CD4-positive, alpha-beta T cell treated with Interleukin-15 for 4 hours (primary cell): ENCODE measurements around the gene SHROOM2.
A peak's percentile ranks its signal among the peaks of the same experiment; 100 is the strongest.

Source experiments
- DNase-seq: peaks from one replicate; pipeline ENCODE4 v3.0.0-alpha.2; 2020; ENCODE audit warnings: low spot score

Gene SHROOM2

GRCh38 chrX:9866633-9867032, 80.4 kb downstream of the SHROOM2 start:
- no peak for DNase-seq

DNA sequence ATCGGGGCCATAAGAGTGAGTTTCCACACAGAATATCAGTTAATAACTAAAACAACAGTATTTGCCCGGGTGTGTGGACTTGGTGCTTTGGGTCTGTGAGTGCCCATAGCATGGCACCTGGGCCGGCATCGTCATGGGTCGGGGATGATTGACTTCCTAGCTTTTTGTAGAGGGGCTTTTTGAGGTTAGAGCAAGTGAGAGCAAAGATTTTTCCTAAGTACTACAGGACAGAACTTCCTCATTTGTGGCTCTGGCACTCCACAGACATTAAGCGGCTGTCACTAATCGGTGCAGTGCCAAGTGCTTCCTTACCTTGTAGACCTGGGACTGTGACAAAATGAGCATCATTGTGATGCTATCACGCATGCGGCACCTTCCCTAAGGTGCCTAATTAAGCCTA, 81.0 kb downstream of the SHROOM2 start:
- no peak for DNase-seq

DNA sequence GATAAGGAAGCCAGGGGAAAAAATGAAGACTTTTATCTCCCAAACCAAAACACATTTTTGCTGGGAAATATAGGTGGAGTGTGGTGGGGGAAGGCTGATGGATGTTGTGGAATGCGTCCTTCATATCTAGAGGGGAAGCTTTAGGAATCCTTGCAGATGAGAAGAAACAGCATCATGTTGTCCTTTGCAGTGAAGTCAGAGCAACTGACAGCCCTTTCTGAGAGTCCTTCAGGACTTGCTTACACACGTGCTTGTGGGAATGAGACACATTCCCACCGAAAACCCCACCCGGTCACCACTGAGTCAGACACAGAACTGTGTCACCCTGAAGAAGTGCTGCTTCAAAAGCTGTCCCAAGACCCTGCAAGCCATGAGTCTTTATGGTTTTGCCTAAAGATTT, 81.5 kb downstream of the SHROOM2 start:
- DNase-seq, result no peak

DNA sequence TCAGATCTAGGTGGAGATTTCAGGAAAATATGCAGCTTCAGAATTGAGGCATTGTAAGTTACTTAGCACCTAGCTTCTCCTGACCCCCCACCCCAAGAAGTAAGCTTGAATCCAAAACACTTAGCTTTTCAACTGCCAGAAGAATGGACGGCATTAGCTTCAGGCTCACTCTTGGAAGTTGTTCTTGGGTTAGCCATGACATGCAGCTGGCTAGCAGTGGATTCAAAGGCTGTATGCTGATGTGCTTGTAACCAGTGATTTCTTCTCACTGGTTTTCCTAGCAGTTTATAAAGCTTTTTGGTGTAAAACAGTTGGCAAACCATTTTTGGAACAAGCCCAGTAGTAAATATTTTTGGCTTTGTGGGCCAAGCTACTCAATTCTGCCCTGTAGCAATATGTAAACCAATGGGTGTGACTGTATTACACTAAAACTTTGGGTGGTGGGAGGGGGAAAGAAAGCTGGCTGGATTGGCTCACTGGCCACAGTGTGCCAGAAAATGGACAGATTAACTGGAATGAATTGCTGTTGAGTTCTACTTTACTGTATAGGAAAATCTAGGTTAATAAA, 85.6 kb downstream of the SHROOM2 start:
- DNase-seq, result no peak

DNA sequence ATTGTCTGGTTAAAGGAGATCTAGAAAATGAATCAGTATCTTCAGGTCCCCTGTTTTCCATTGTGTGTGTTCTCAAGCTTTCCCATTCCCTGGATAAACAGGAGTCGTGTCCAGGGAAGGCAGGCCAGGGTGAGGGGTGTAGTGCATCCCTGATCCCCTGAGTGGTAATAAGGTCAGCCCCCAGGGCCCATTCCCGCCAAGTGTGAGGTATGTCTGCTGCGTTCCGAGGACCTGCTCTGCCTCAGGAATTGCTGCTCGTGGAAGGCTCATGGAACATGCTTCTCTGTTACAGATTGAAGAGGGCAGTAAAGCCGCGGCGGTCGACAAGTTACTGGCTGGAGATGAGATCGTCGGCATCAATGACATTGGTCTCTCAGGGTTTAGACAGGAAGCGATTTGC, 87.1 kb downstream of the SHROOM2 start:
- DNase-seq, result no peak

GRCh38 chrX:9873952-9874351, 87.7 kb downstream of the SHROOM2 start:
- DNase-seq, result peak; percentile 22

- no peak for DNase-seq
These were observed 88.3 kb downstream of the SHROOM2 start for GRCh38 chrX:9874483-9874882.

- DNase-seq, result no peak
These were observed 89.6 kb downstream of the SHROOM2 start for GRCh38 chrX:9875801-9876200.

- no peak for DNase-seq
These were observed 90.0 kb downstream of the SHROOM2 start for GRCh38 chrX:9876201-9876600.

DNA sequence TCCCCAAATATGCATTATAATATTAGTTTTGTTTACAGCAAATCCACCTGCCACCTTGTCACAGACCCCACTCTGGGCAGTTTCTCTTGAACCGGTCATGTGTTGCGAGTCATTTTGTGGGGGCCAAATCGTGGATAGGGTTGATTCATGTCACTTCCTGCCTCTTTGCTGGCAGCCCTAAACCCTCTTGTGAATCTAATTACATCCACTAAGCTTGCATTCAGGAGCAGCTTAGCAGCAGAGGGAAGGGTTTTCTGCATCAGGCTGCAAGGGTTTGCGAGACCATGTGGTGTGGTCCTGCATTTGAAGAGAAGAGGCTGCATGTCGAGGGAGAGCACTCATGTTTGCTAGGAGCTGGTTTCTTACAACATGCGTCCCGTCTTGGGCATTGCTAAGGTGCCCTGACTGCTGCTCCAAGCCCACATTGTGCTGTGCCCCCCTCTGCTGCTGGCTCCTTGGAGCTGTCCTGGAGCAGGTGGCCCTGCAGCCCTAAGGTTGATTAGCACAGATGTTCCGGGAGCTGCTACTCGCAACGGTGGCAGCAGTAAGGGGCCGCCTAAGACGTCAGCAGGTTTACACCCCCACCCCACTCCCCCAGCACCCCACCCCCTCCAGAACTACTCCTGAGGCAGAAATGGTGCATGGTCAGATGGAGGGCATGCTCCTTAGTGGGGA, 92.1 kb downstream of the SHROOM2 start:
- no peak for DNase-seq

DNA sequence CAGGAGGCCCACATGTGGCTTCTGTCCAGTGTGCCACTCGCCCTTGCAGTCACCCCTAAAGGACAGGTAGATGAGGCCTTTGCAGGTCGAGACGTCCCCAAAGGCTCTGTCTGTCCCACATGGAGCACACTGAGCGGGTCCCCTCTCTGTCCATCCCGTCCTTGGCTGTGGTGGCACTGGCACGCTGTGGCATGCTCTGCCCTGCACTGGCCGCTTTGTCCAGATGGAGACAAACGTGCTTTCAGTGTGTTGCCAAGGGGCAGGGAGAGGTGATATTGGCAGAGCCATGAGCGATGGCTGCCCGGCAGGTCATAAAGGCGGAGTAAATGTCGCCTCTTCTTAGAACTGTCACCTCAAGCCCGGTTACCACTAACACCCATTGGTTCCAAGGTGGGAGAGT, 94.0 kb downstream of the SHROOM2 start:
- no peak for DNase-seq

GRCh38 chrX:9880870-9881269, 94.6 kb downstream of the SHROOM2 start:
- DNase-seq, result no peak

DNA sequence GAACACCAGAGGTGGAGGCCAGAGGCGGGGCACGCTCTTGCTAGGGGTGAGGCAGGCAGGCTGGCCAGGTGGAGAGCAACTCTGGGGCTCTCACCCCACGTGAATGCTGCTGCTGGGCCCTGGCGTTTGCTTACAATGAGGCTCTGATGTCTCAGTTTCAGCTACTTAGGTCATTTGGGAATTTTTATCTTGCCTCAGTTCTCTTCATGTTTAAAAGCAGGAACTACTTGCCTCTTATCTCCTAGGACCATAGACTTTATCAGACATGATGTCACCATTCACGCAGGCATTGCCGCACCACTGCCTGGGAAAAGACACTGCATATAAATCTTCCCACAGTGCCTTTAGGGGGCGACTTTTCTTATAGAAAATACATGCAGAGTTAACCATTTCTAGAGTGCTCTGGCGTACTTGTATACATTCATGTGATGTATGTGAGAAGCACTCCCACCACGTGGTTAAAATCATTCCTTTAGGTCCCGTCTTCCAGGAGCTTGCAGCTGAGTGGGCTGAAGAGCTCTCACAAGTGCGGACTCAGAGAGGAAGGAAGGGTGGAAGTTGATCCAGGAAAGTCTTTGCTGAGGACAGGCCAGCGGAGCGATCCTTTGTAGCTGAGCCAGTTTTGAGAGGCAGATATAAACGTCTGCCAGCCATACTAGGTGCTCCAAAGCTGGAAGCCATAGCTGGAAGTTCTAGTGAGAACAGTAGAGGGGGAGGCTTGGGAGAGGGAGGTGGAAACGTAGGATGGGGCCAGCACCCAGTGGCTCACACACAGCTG, 96.6 kb downstream of the SHROOM2 start:
- no peak for DNase-seq

- no peak for DNase-seq
These were observed 98.0 kb downstream of the SHROOM2 start for GRCh38 chrX:9884031-9884779.

DNA sequence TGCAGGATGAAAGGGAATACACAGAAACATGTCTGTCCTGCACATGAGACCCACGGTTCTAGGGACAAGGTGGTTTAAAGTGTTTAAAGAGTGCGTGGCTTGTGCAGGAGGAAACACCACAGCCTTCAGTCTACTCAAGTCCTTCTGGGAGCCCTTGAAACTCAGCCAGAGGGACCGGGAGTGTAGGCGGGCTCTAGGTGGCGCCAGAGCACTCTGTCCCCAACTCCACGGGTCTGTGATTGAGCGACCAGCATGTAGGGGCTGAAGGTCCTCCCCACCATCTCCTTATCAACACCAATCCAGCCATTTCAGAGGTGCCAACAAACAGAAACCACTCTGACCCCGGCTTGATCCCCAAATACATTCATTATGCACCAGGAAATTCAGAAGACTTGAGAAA, 98.9 kb downstream of the SHROOM2 start:
- DNase-seq, result peak; percentile 23

DNA sequence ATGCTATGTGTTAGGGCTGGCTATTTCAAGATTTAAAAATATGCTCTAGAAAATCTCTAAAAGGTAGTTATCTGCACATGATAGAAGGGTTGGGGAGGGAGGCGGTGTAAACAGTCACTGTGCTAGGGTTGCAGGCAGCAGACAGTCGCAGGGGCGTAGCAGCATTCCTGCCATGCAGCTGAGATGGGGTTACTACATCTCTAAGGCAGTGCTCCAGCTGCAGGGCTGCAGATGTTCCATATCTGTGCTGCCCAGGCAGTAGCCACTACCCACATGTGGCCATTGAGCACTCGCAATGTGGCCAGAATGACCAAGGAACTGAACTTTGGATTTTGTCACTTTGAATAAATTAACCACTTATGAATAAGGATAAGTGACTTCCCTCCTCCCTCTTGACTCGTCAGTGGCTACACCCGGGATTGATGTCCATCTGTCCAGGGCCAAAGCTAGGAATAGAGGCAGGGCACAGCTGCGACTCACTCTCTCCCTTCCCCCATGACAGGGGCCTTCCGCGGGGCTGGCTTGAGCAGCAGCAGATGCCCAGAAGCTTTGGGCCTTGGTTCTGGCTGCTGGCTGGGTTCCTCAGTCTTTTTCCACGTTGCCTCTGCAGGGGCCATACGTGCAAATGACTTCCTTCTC, 101.5 kb downstream of the SHROOM2 start:
- no peak for DNase-seq

DNA sequence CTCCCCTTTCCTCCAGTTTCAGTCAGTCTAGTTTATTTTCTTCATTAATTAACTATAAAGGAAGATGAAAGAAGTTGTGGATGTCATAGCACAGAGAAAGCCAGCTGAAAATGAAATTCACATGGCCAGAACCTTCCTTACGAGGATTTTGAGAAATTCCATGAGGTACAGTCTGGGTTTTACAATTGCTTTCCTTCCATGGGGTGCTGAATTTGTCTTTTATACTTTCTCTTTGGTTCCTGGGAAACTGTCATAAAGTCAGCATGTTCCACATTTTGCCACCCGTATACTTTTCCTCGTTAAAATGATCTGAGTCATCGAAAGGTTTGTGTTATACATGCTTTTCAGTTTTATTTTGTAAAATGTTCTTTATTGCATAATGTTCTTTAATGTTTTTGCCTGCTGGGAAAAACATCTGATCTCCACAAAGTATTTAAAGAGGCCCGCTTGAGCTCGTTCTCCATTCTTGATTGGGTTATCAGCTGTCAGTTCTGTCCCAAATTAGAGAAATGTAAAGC, 102.8 kb downstream of the SHROOM2 start:
- DNase-seq, result no peak

DNA sequence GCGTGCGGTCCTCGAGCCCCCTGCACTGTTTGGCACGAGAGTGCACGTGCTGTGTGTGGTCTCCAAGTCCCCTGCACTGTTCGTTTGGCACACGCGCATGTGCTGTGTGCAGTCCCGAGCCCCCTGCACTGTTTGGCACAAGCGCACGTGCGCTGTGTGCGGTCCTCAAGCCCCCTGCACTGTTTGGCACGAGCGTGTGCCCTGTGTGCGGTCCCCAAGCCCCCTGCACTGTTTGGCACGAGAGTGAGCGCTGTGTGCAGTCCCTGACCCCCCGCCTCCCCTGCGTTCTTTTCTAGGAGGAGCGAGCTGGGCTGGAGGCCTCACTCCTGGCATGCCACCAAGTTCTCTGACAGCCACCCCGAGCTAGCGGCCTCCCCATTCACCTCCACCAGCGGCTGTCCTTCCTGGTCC, 104.5 kb downstream of the SHROOM2 start:
- DNase-seq, result no peak

DNA sequence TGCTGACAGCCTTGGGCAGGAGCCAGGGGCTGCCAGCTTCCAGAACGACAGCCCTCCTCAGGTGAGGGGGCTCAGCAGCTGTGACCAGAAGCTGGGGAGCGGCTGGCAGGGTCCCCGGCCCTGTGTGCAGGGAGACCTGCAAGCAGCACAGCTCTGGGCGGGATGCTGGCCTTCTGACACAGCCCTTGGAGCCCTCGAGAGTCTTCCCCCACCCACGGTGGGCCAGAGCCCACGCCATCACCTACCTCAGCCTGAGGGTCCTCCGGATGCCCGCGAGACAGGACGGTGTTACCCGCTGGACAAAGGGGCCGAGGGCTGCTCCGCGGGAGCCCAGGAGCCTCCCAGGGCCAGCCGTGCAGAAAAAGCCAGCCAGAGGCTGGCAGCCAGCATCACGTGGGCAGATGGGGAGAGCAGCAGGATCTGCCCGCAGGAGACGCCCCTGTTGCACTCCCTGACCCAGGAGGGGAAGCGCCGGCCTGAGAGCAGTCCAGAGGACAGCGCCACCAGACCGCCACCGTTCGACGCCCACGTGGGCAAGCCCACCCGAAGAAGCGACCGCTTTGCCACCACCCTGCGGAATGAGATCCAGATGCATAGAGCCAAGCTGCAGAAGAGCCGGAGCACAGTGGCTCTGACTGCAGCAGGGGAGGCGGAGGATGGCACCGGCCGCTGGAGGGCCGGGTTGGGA, 109.1 kb downstream of the SHROOM2 start:
- no peak for DNase-seq

DNA sequence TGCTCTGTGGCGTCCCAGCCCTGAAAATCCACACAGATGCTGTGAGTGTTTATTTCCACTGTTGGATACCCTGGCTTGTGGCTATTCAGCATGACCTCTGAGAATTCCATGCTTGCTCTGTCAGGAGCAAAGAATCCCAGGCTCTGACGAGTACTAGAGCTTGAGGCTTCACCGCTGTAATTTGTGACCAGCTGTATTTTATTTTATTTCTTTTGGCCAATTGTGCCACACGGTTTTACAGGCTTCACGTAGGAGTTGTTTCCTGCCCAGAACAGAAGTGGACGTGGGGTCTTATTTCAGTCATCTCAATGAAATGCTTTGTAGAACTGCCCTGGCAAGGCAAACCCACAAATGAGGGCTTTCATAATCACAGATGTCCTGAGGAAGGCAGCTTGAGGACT, 111.5 kb downstream of the SHROOM2 start:
- no peak for DNase-seq

GRCh38 chrX:9899640-9900111, 113.4 kb downstream of the SHROOM2 start:
- DNase-seq, result no peak
